ENCODE measurements around the gene CCL17. TPM values are rescaled to one million over a fixed set of nuclear protein-coding genes. Genes with fewer than 3 reads are reported as not detected.

The CCL17 gene
- total RNA-seq = not detected

DNA sequence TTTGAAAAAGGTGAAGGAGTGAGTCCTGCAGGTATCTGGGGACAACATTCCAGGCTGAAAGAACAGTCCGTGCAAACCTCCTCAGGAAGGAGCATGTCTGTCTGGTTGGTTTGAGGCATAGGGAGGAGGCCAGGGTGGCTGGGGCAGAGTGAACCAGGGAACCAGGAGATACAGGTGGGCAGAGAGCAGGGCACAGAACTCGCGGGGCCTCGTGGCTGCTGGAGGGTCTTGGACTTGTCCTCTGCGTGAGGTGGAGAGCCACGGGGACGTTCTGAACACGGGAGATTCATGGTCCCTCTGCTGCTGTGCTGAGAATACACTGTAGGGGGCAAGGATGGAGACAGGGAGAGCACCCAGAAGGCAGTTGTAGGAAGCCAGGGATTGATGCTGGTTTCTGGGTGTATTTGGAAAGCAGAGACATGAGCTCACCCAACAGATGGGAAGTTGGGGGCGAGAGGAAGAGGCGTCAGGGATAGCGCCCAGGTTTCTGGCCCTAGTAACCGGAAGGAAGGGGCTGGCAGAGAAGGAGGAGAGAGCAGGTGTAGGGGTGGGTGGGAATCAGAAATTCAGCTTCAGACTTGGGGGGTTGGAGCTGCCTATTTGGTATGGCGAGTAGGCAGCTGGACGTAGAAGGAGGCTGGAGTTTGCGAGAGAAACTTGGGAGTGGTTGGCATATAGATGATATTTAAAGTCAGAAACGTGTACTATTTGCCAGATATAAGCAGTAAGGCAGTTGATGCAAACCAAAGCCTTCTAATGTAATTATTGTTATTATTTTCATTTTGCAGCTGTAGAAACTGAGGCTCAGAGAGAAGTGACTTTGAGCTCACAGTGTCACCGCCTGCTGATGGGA lies at the start of gene CCL17:
TSS of gene CCL17 (plus strand) at position 803 of the 853 bp plus-strand sequence. CDS start 9,166 bp downstream, outside the sequence.
- DNase-seq (ENCODE audit: low spot score) = no peak
- Histone ChIP-seq H3K4me1 (replicated peaks) (no peaks in the 10 kb centered on the region), H3K27me3 (replicated peaks; ENCODE audit: insufficient read depth) (no peaks in the 10 kb centered on the region), H3K9me3 (no peaks in the 10 kb centered on the region), H3K27ac (no peak within 1 kb of the TSS), H3K4me3 (no peak within 1 kb of the TSS), H3K36me3 (no peaks in the 10 kb centered on the region)
- intact Hi-C loops (cut with DNase I) = no loop called here
- WGBS = 69% methylated on average over 17 of the region's 17 CpGs
- TF ChIP-seq, protein P1, sequence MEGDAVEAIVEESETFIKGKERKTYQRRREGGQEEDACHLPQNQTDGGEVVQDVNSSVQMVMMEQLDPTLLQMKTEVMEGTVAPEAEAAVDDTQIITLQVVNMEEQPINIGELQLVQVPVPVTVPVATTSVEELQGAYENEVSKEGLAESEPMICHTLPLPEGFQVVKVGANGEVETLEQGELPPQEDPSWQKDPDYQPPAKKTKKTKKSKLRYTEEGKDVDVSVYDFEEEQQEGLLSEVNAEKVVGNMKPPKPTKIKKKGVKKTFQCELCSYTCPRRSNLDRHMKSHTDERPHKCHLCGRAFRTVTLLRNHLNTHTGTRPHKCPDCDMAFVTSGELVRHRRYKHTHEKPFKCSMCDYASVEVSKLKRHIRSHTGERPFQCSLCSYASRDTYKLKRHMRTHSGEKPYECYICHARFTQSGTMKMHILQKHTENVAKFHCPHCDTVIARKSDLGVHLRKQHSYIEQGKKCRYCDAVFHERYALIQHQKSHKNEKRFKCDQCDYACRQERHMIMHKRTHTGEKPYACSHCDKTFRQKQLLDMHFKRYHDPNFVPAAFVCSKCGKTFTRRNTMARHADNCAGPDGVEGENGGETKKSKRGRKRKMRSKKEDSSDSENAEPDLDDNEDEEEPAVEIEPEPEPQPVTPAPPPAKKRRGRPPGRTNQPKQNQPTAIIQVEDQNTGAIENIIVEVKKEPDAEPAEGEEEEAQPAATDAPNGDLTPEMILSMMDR (IDR thresholded peaks at IDR 0.05) = no peak
- no peak for TF ChIP-seq POLR2A (IDR thresholded peaks at IDR 0.05)
- TF ChIP-seq POLR2AphosphoS5 (IDR thresholded peaks at IDR 0.05) = no peak

DNA sequence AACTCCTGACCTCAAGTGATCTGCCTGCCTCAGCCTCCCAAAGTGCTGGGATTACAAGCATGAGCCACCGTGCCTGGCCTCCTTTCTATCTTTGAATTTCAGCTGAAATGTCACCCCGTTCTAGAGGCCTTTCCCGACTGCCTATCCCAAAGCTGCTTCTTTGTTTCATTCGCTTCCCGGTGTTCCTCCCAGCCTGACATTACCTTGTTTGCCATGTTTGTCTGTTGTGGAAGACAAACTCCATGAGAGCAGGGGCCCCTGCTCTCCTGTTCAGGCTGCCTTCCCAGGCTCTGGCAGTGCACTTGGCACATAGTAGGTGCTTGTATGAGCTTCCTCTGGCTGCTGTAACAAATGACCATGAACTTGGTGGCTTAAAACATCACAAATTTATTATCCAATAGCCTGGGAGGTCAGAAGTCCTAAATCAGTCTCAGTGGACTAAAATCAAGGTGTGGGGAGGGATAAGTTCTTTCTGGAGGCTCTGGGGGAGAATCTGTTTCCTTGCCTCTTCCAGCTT lies 48.6 kb upstream of the CCL17 start:
- 86% methylated on average over 5 of the region's 5 CpGs for WGBS
- TF ChIP-seq, protein P1 (IDR thresholded peaks at IDR 0.05) = no peak
- TF ChIP-seq POLR2AphosphoS5 (IDR thresholded peaks at IDR 0.05) = no peak
- no peak for TF ChIP-seq POLR2A (IDR thresholded peaks at IDR 0.05)
- no peaks in the 10 kb centered on the region for H3K27me3 ChIP-seq (replicated peaks; ENCODE audit: insufficient read depth)
- no peaks in the 10 kb centered on the region for H3K9me3 ChIP-seq
- intact Hi-C loops (cut with DNase I) = no loop called here
- H3K4me1 ChIP-seq (replicated peaks) = no peaks in the 10 kb centered on the region
- no peak overlapping the region for H3K27ac ChIP-seq
- DNase-seq (ENCODE audit: low spot score) = no peak
- no peaks in the 10 kb centered on the region for H3K36me3 ChIP-seq
- no peak overlapping the region for H3K4me3 ChIP-seq

DNA sequence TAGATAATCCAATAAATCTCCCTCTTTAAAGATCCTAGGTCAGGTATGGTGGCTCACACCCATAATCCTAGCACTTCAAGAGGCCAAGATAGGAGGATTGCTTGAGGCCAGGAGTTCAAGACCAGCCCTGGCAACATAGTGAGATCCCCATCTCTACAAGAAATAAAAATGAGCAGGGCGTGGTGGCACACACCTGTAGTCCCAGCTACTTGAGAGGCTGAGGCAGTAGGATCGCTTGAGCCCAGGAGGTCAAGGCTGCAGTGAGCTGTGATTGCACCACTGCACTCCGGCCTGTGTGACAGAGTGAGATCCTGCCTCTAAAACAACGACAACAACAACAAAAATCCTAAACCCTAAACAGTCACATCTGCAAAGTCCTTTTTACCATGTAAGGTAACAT lies 48.0 kb upstream of the CCL17 start:
- no peak for DNase-seq (ENCODE audit: low spot score)
- Histone ChIP-seq H3K27me3 (replicated peaks; ENCODE audit: insufficient read depth) (no peaks in the 10 kb centered on the region), H3K27ac (no peak overlapping the region), H3K36me3 (no peaks in the 10 kb centered on the region), H3K9me3 (no peaks in the 10 kb centered on the region), H3K4me1 (replicated peaks) (no peaks in the 10 kb centered on the region), H3K4me3 (no peak overlapping the region)
- 98% methylated on average over 4 of the region's 4 CpGs for WGBS
- intact Hi-C loops (cut with DNase I) = no loop called here
- TF ChIP-seq, protein P1 (IDR thresholded peaks at IDR 0.05) = no peak
- TF ChIP-seq POLR2AphosphoS5 (IDR thresholded peaks at IDR 0.05) = no peak
- TF ChIP-seq POLR2A (IDR thresholded peaks at IDR 0.05) = no peak

DNA sequence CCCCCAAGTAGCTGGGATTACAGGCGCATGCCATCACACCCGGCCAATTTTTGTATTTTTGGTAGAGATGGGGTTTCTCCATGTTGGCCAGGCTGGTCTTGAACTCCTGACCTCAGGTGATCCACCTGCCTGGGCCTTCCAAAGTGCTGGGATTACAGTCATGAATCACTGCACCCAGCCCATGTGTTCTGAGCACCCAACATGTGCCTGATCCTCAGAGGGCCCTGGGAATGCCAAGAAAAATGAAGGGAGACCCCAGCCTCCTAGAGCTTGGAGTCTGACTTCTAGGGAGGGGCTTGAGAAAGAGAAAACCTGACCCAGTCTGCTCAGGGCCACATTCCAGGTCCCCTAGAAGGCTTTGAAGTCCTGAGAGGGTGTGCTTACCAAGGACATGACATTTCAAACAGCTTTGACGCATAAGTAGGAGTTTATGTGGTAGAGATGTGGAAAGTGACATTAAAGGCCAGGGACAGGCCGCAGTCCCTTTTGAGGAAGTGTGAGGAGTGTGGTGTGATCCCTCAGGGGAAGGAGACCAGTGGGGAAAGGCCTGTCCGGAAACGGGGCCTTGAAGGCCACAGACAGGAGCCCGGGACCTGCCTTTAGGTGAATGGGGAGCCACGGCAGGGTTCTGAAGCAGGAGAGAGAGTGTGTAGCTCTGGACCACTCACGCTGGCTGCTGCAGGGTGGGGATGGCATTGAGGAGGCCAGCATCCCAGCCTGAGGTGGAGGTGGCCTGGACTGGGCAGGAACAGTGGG lies 47.1 kb upstream of the CCL17 start:
- no peak for DNase-seq (ENCODE audit: low spot score)
- H3K4me3 ChIP-seq = no peak overlapping the region
- H3K27me3 ChIP-seq (replicated peaks; ENCODE audit: insufficient read depth) = no peaks in the 10 kb centered on the region
- H3K4me1 ChIP-seq (replicated peaks) = no peaks in the 10 kb centered on the region
- WGBS = 87% methylated on average over 9 of the region's 9 CpGs
- intact Hi-C loops (cut with DNase I) = no loop called here
- no peak overlapping the region for H3K27ac ChIP-seq
- no peaks in the 10 kb centered on the region for H3K36me3 ChIP-seq
- TF ChIP-seq, protein P1 (IDR thresholded peaks at IDR 0.05) = no peak
- TF ChIP-seq POLR2AphosphoS5 (IDR thresholded peaks at IDR 0.05) (no peak), POLR2A (IDR thresholded peaks at IDR 0.05) (no peak)
- no peaks in the 10 kb centered on the region for H3K9me3 ChIP-seq

Data from prostate gland (tissue), 2 donors.